ENCODE measurements around the gene CXorf49B.
"Not testable (repeated sequence)": the region's sequence is repeated elsewhere in the genome, so short reads cannot be mapped to it uniquely, and the experiment has no call there.

GRCh38 chrX:71716323-71716722 lies 46.8 kb upstream of the CXorf49B start:
- TF ChIP-seq, protein P1, sequence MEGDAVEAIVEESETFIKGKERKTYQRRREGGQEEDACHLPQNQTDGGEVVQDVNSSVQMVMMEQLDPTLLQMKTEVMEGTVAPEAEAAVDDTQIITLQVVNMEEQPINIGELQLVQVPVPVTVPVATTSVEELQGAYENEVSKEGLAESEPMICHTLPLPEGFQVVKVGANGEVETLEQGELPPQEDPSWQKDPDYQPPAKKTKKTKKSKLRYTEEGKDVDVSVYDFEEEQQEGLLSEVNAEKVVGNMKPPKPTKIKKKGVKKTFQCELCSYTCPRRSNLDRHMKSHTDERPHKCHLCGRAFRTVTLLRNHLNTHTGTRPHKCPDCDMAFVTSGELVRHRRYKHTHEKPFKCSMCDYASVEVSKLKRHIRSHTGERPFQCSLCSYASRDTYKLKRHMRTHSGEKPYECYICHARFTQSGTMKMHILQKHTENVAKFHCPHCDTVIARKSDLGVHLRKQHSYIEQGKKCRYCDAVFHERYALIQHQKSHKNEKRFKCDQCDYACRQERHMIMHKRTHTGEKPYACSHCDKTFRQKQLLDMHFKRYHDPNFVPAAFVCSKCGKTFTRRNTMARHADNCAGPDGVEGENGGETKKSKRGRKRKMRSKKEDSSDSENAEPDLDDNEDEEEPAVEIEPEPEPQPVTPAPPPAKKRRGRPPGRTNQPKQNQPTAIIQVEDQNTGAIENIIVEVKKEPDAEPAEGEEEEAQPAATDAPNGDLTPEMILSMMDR (IDR thresholded peaks at IDR 0.05) = not testable (repeated sequence)
- TF ChIP-seq POLR2AphosphoS5 (IDR thresholded peaks at IDR 0.05) = not testable (repeated sequence)

Measured in esophagus muscularis mucosa (tissue), 3 donors.